Measurements from ENCODE around the gene PDIA4. TPM values are rescaled to one million over a fixed set of nuclear protein-coding genes. Genes with fewer than 3 reads are reported as not detected.

Gene PDIA4
- total RNA-seq (ENCODE audit: low replicate concordance) = 142 and 171 TPM in 2 replicates

DNA sequence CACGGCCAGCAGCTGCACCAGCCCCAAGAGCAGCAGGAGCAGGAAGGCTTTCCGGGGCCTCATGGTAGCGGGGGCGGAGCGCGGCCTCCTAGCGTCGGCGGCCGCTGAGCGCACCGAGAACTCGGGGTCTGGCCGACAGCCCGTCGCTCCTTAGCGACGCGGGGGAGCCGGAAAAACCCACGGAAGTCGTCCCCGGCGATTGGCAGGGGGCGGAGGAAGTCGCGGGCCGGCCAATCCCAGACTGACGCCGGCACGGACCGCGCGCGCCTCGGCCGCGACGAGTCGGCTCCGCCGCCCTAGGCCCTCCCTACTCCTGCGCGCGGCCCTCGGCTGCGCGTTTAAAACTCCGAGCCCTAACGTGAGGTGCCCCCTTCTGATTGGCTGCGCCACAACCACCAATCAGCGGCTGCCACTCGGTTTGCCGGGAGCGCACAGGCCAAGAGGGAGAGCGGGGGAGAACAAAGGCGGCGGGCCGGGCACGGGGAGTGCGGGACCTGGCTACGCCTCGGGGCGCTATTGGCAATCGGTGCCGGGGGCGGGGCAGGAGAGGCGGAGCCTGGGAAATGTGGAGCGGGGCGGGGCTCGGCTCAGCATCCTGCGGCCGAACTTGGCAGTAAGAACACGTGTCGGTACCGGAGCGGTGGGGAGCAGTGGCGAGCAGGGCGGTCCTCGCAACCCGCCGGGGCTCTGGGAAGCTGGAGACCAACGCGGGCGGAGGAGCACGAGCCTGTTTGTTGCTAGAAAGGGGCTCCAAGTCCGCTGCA lies at the start of gene PDIA4:
TSS of gene PDIA4 (minus strand) at position 160 of the 764 bp plus-strand sequence. CDS start at position 63, 97 bp downstream.
- Mint-ChIP-seq H3K4me1 (peaks cover 22% of the 10 kb centered on the region), H3K36me3 (peaks cover 4% of the 10 kb centered on the region), H3K4me3 (peak within 1 kb of the TSS; percentile 98), H3K27ac (peak within 1 kb of the TSS; percentile 98), H3K27me3 (ENCODE audit: insufficient read depth, low read depth) (peaks cover 2% of the 10 kb centered on the region), H3K9me3 (no peaks in the 10 kb centered on the region)
- TF ChIP-seq, protein P1, sequence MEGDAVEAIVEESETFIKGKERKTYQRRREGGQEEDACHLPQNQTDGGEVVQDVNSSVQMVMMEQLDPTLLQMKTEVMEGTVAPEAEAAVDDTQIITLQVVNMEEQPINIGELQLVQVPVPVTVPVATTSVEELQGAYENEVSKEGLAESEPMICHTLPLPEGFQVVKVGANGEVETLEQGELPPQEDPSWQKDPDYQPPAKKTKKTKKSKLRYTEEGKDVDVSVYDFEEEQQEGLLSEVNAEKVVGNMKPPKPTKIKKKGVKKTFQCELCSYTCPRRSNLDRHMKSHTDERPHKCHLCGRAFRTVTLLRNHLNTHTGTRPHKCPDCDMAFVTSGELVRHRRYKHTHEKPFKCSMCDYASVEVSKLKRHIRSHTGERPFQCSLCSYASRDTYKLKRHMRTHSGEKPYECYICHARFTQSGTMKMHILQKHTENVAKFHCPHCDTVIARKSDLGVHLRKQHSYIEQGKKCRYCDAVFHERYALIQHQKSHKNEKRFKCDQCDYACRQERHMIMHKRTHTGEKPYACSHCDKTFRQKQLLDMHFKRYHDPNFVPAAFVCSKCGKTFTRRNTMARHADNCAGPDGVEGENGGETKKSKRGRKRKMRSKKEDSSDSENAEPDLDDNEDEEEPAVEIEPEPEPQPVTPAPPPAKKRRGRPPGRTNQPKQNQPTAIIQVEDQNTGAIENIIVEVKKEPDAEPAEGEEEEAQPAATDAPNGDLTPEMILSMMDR (IDR thresholded peaks at IDR 0.05) = peak; percentile 37
- no peak for TF ChIP-seq EZH2phosphoT487 (IDR thresholded peaks at IDR 0.05)
- Histone ChIP-seq H3K36me3 (no peaks in the 10 kb centered on the region), H3K4me2 (peak within 1 kb of the TSS; percentile 85), H2AFZ (replicated peaks) (peak within 1 kb of the TSS; percentile 69), H4K20me1 (ENCODE audit: low read depth) (peaks cover 40% of the 10 kb centered on the region), H3K27me3 (peaks cover 25% of the 10 kb centered on the region), H3F3A (ENCODE audit: low read depth) (peaks cover 16% of the 10 kb centered on the region), H3K4me1 (peaks cover 8% of the 10 kb centered on the region), H3K4me3 (peak within 1 kb of the TSS; percentile 73), H3K79me2 (ENCODE audit: low read depth) (peaks cover 45% of the 10 kb centered on the region), H3K9me3 (ENCODE audit: low read depth) (no peaks in the 10 kb centered on the region), H3K27ac (peak within 1 kb of the TSS; percentile 88), H3K9ac (peak within 1 kb of the TSS; percentile 75)
- DNase-seq (ENCODE audit: low spot score) = peak; percentile 99

GRCh38 chr7:149077594-149077993 lies 49.3 kb upstream of the PDIA4 start:
- Mint-ChIP-seq H3K27me3 (ENCODE audit: insufficient read depth, low read depth) (no peaks in the 10 kb centered on the region), H3K4me1 (no peaks in the 10 kb centered on the region), H3K4me3 (no peak overlapping the region), H3K9me3 (peaks cover 19% of the 10 kb centered on the region), H3K36me3 (peaks cover 50% of the 10 kb centered on the region), H3K27ac (no peak overlapping the region)
- Histone ChIP-seq H3K9ac (no peak overlapping the region), H3K27me3 (no peaks in the 10 kb centered on the region), H3K36me3 (peaks cover 3% of the 10 kb centered on the region), H3K79me2 (ENCODE audit: low read depth) (peaks cover 30% of the 10 kb centered on the region), H3K27ac (no peak overlapping the region), H3K4me2 (no peak overlapping the region), H3K4me1 (no peaks in the 10 kb centered on the region), H2AFZ (replicated peaks) (no peak overlapping the region), H3K9me3 (ENCODE audit: low read depth) (no peaks in the 10 kb centered on the region), H3F3A (ENCODE audit: low read depth) (no peaks in the 10 kb centered on the region), H3K4me3 (no peak overlapping the region), H4K20me1 (ENCODE audit: low read depth) (no peaks in the 10 kb centered on the region)
- TF ChIP-seq EZH2phosphoT487 (IDR thresholded peaks at IDR 0.05) (no peak), EZH2 (IDR thresholded peaks at IDR 0.05) (no peak)
- TF ChIP-seq, protein P1 (IDR thresholded peaks at IDR 0.05) = no peak
- no peak for DNase-seq (ENCODE audit: low spot score)

GRCh38 chr7:149075286-149075685 lies 47.0 kb upstream of the PDIA4 start:
- Histone ChIP-seq H3K9me3 (ENCODE audit: low read depth) (no peaks in the 10 kb centered on the region), H3K79me2 (ENCODE audit: low read depth) (peaks cover 14% of the 10 kb centered on the region), H3F3A (ENCODE audit: low read depth) (no peaks in the 10 kb centered on the region), H3K4me2 (no peak overlapping the region), H3K9ac (no peak overlapping the region), H4K20me1 (ENCODE audit: low read depth) (no peaks in the 10 kb centered on the region), H3K27ac (no peak overlapping the region), H3K4me3 (no peak overlapping the region), H3K4me1 (no peaks in the 10 kb centered on the region), H2AFZ (replicated peaks) (no peak overlapping the region), H3K36me3 (peaks cover 3% of the 10 kb centered on the region), H3K27me3 (no peaks in the 10 kb centered on the region)
- Mint-ChIP-seq H3K27me3 (ENCODE audit: insufficient read depth, low read depth) (peaks cover 2% of the 10 kb centered on the region), H3K9me3 (peaks cover 6% of the 10 kb centered on the region), H3K4me1 (no peaks in the 10 kb centered on the region), H3K4me3 (no peak overlapping the region), H3K36me3 (peaks cover 45% of the 10 kb centered on the region), H3K27ac (no peak overlapping the region)
- DNase-seq (ENCODE audit: low spot score) = no peak
- TF ChIP-seq EZH2 (IDR thresholded peaks at IDR 0.05) (no peak), EZH2phosphoT487 (IDR thresholded peaks at IDR 0.05) (no peak)
- TF ChIP-seq, protein P1 (IDR thresholded peaks at IDR 0.05) = no peak

Data from neural progenitor cell (in vitro differentiated cells).